ENCODE data around the gene NAPB. TPM values are rescaled to one million over a fixed set of nuclear protein-coding genes. Genes with fewer than 3 reads are reported as not detected.

The NAPB gene
- total and polyA plus RNA-seq, 2 of the 8 experiments (the other 6 are each of a cell fraction or from before 2014, with no cell fraction given) = 6.2 to 12.3 TPM

DNA sequence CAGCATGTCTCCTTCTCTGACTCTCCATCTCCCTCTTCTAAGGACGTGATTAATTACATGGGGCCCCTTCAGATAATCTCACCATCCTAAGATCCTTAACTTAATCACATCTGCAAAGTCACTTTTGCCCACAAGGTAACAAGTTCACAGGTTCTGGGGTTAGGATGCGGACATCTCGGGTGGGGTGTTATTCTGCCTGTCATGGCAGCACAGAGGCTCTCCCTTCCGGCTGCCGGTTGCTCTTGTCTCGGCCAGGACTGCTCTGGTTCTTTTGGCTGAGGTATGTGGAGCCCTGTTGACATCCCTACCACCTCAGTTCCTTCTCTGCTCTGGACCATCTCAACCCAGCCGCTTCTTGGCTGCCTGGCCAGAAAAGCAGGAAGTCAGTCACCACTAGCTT, 35.6 kb upstream of the NAPB start (continued):
- TF ChIP-seq SIN3A (conservative IDR thresholded peaks at IDR 0.05 in 1 of 2, IDR thresholded peaks at IDR 0.05 in 1 of 2; ENCODE audit: low read depth in 1 of 2, low read length in 2 of 2) = no peak
- TF ChIP-seq SIX5 (IDR thresholded peaks at IDR 0.05; ENCODE audit: low read depth, low read length) = no peak
- no peak for TF ChIP-seq JUN (IDR thresholded peaks at IDR 0.05; ENCODE audit: low read depth, low read length)
